Measurements from ENCODE around the gene FUT7. TPM values are rescaled to one million over a fixed set of nuclear protein-coding genes. Genes with fewer than 3 reads are reported as not detected.

The FUT7 gene
- total and polyA plus RNA-seq, 2 donors from 2014 or later: 0.60 TPM; not detected in 1

- peaks cover 0 to 20% (median 10%) of the 10 kb centered on the region in 3 donors for H3K4me1 ChIP-seq (ENCODE audit: control insufficient read depth in 2 of 3, insufficient read depth in 2 of 3, low read depth in 1 of 3, low read length in 3 of 3)
- H3K36me3 ChIP-seq (ENCODE audit: control insufficient read depth in 2 of 3, insufficient read depth in 3 of 3, low read length in 3 of 3): peaks cover 0 to 5% (median 0%) of the 10 kb centered on the region in 3 donors
- peak overlapping the region; percentile 18 to 73 (median 65) for H3K9ac ChIP-seq (ENCODE audit: low read length in 3 of 3)
- TF ChIP-seq, protein P1, sequence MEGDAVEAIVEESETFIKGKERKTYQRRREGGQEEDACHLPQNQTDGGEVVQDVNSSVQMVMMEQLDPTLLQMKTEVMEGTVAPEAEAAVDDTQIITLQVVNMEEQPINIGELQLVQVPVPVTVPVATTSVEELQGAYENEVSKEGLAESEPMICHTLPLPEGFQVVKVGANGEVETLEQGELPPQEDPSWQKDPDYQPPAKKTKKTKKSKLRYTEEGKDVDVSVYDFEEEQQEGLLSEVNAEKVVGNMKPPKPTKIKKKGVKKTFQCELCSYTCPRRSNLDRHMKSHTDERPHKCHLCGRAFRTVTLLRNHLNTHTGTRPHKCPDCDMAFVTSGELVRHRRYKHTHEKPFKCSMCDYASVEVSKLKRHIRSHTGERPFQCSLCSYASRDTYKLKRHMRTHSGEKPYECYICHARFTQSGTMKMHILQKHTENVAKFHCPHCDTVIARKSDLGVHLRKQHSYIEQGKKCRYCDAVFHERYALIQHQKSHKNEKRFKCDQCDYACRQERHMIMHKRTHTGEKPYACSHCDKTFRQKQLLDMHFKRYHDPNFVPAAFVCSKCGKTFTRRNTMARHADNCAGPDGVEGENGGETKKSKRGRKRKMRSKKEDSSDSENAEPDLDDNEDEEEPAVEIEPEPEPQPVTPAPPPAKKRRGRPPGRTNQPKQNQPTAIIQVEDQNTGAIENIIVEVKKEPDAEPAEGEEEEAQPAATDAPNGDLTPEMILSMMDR (IDR thresholded peaks at IDR 0.05; ENCODE audit: borderline replicate concordance, extremely low read depth, insufficient read depth): no peak
- FAIRE-seq: no peak
- no peak for DNase-seq
- peak overlapping the region in 1 of 2 donors; percentile 4 for H3K27ac ChIP-seq (ENCODE audit: low read depth in 2 of 2, low read length in 2 of 2)
- no peaks in the 10 kb centered on the region for H3K9me3 ChIP-seq (ENCODE audit: control insufficient read depth in 2 of 3, insufficient read depth in 1 of 3, low read length in 3 of 3)
- peak overlapping the region; percentile 51 to 77 (median 77) for H3K4me3 ChIP-seq (ENCODE audit: low read length in 3 of 3)
- intact Hi-C loops (cut with DNase I): no loop called here
- H3K27me3 ChIP-seq (ENCODE audit: control insufficient read depth, insufficient read depth, low read length): no peaks in the 10 kb centered on the region
These were observed 39.0 kb downstream of the FUT7 start for GRCh38 chr9:136992819-136993369.

DNA sequence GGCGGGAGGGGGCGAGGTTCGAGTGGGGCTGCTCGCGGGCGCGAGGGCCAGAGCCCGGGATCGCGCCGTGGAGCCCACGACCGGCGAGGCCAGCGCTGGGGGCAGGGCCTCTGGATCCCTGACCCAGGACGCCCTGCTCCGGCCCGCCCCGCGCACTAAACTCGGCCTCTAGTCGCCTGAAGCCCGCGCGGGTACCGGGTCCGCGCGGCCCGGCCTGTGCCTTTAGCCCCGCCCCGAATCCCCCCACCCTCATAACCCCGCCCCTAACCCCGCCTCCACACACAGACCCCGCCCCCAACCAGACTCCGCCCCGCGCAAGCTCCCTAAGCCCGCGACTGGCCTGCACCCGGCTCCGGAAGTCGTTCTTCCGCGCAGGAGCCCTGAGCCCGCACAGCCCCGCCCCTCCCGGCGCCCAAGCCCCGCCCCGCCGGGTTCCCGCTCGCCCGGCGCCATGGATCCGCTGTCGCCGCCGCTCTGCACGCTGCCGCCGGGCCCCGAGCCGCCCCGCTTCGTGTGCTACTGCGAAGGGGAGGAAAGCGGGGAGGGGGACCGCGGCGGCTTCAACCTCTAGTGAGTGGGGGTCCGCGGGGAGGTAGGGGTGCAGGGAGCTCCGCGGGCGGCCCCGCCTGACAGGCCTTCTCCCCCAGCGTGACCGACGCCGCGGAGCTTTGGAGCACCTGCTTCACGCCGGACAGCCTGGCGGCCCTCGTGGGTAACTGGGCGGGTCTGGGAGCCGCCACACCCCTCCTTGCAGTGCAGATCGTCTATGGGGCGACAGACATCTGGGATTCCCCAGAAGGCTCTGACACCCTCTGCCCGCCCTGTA is 39.7 kb downstream of the FUT7 start, which contains the start of gene PAXX:
Gene PAXX (plus strand): TSS at position 430 of the 826 bp plus-strand sequence. CDS start 22 bp downstream, at position 452.
- TF ChIP-seq, protein P1 (IDR thresholded peaks at IDR 0.05; ENCODE audit: borderline replicate concordance, extremely low read depth, insufficient read depth): no peak
- H3K36me3 ChIP-seq (ENCODE audit: control insufficient read depth in 2 of 3, insufficient read depth in 3 of 3, low read length in 3 of 3): peaks cover 0 to 5% (median 0%) of the 10 kb centered on the region in 3 donors
- FAIRE-seq: no peak
- peaks cover 0 to 16% (median 10%) of the 10 kb centered on the region in 3 donors for H3K4me1 ChIP-seq (ENCODE audit: control insufficient read depth in 2 of 3, insufficient read depth in 2 of 3, low read depth in 1 of 3, low read length in 3 of 3)
- peak within 1 kb of the TSS; percentile 18 to 73 (median 65) for H3K9ac ChIP-seq (ENCODE audit: low read length in 3 of 3)
- peak within 1 kb of the TSS; percentile 51 to 77 (median 77) for H3K4me3 ChIP-seq (ENCODE audit: low read length in 3 of 3)
- peak within 1 kb of the TSS; percentile 51 to 53 for H3K27ac ChIP-seq (ENCODE audit: low read depth in 2 of 2, low read length in 2 of 2)
- no peaks in the 10 kb centered on the region for H3K27me3 ChIP-seq (ENCODE audit: control insufficient read depth, insufficient read depth, low read length)
- intact Hi-C loops (cut with DNase I): no loop called here
- no peaks in the 10 kb centered on the region for H3K9me3 ChIP-seq (ENCODE audit: control insufficient read depth in 2 of 3, insufficient read depth in 1 of 3, low read length in 3 of 3)
- DNase-seq: peak; percentile 92 to 98 (median 95)

GRCh38 chr9:136990242-136990911 is 41.5 kb downstream of the FUT7 start:
- TF ChIP-seq, protein P1 (IDR thresholded peaks at IDR 0.05; ENCODE audit: borderline replicate concordance, extremely low read depth, insufficient read depth): no peak
- FAIRE-seq: no peak
- Histone ChIP-seq H3K9ac (ENCODE audit: low read length in 3 of 3) (no peak overlapping the region), H3K36me3 (ENCODE audit: control insufficient read depth in 2 of 3, insufficient read depth in 3 of 3, low read length in 3 of 3) (peaks cover 0 to 5% (median 0%) of the 10 kb centered on the region in 3 donors), H3K4me3 (ENCODE audit: low read length in 3 of 3) (no peak overlapping the region), H3K27me3 (ENCODE audit: control insufficient read depth, insufficient read depth, low read length) (peaks cover 2% of the 10 kb centered on the region), H3K27ac (ENCODE audit: low read depth in 2 of 2, low read length in 2 of 2) (no peak overlapping the region), H3K9me3 (ENCODE audit: control insufficient read depth in 2 of 3, insufficient read depth in 1 of 3, low read length in 3 of 3) (no peaks in the 10 kb centered on the region), H3K4me1 (ENCODE audit: control insufficient read depth in 2 of 3, insufficient read depth in 2 of 3, low read depth in 1 of 3, low read length in 3 of 3) (peaks cover 0 to 7% (median 7%) of the 10 kb centered on the region in 3 donors)
- intact Hi-C loops (cut with DNase I): no loop called here
- DNase-seq: no peak
